ENCODE measurements around the gene SORCS3. TPM values are rescaled to one million over a fixed set of nuclear protein-coding genes. Genes with fewer than 3 reads are reported as not detected.

The SORCS3 gene
- total RNA-seq, 1 experiment from 2014 or later: not detected

- H2AFZ ChIP-seq: no peak overlapping the region
- DNase-seq: no peak
- no peak overlapping the region for H3K27ac ChIP-seq
- H3K27me3 ChIP-seq (ENCODE audit: insufficient read depth, low read depth): no peaks in the 10 kb centered on the region
- no peaks in the 10 kb centered on the region for H3K79me2 ChIP-seq (ENCODE audit: low read depth)
- no peaks in the 10 kb centered on the region for H3F3A ChIP-seq (ENCODE audit: insufficient read depth, low read depth)
- H3K4me1 ChIP-seq (replicated peaks; ENCODE audit: insufficient read depth): no peaks in the 10 kb centered on the region
- H3K9me2 ChIP-seq (ENCODE audit: insufficient read depth): no peaks in the 10 kb centered on the region
- no peaks in the 10 kb centered on the region for H4K20me1 ChIP-seq (ENCODE audit: insufficient read depth)
- no peaks in the 10 kb centered on the region for H3K9me3 ChIP-seq (ENCODE audit: insufficient read depth, low read depth)
- ChIA-PET CTCF (no interaction called here), POLR2A (ENCODE audit: unreplicated experiment) (no interaction called here)
- no peak for TF ChIP-seq CTCF (conservative IDR thresholded peaks at IDR 0.05)
- TF ChIP-seq EZH2 (IDR thresholded peaks at IDR 0.05; ENCODE audit: low read depth): no peak
- intact Hi-C loops (cut with micrococcal nuclease; ENCODE audit: unreplicated experiment): no loop called here
- H3K4me3 ChIP-seq: no peak overlapping the region
- no peak overlapping the region for H3K4me2 ChIP-seq
- BruUV-seq (replicated peaks): no TSS peak
- no peaks in the 10 kb centered on the region for H3K36me3 ChIP-seq (ENCODE audit: low read depth)
Measured at GRCh38 chr10:105258036-105258673, 617.1 kb downstream of the SORCS3 start.

GRCh38 chr10:105258674-105259065 lies 617.6 kb downstream of the SORCS3 start:
- no peaks in the 10 kb centered on the region for H3K4me1 ChIP-seq (replicated peaks; ENCODE audit: insufficient read depth)
- H3K27me3 ChIP-seq (ENCODE audit: insufficient read depth, low read depth): no peaks in the 10 kb centered on the region
- DNase-seq: no peak
- POLR2A ChIA-PET (ENCODE audit: unreplicated experiment): no interaction called here
- no peaks in the 10 kb centered on the region for H3K9me3 ChIP-seq (ENCODE audit: insufficient read depth, low read depth)
- H3F3A ChIP-seq (ENCODE audit: insufficient read depth, low read depth): no peaks in the 10 kb centered on the region
- H3K4me2 ChIP-seq: no peak overlapping the region
- no peak for TF ChIP-seq CTCF (conservative IDR thresholded peaks at IDR 0.05)
- no peak for TF ChIP-seq EZH2 (IDR thresholded peaks at IDR 0.05; ENCODE audit: low read depth)
- H3K4me3 ChIP-seq: no peak overlapping the region
- intact Hi-C loops (cut with micrococcal nuclease; ENCODE audit: unreplicated experiment): no loop called here
- no TSS peak for BruUV-seq (replicated peaks)
- no peaks in the 10 kb centered on the region for H3K36me3 ChIP-seq (ENCODE audit: low read depth)
- H3K79me2 ChIP-seq (ENCODE audit: low read depth): no peaks in the 10 kb centered on the region
- no peaks in the 10 kb centered on the region for H4K20me1 ChIP-seq (ENCODE audit: insufficient read depth)
- H3K9me2 ChIP-seq (ENCODE audit: insufficient read depth): no peaks in the 10 kb centered on the region
- H2AFZ ChIP-seq: no peak overlapping the region
- CTCF ChIA-PET: no interaction called here
- no peak overlapping the region for H3K27ac ChIP-seq

GRCh38 chr10:105259201-105259600 lies 618.1 kb downstream of the SORCS3 start:
- TF ChIP-seq CTCF (conservative IDR thresholded peaks at IDR 0.05) (no peak), EZH2 (IDR thresholded peaks at IDR 0.05; ENCODE audit: low read depth) (no peak)
- Histone ChIP-seq H3K4me1 (replicated peaks; ENCODE audit: insufficient read depth) (no peaks in the 10 kb centered on the region), H3K79me2 (ENCODE audit: low read depth) (no peaks in the 10 kb centered on the region), H3K27ac (no peak overlapping the region), H3K36me3 (ENCODE audit: low read depth) (no peaks in the 10 kb centered on the region), H3F3A (ENCODE audit: insufficient read depth, low read depth) (no peaks in the 10 kb centered on the region), H2AFZ (no peak overlapping the region), H3K4me3 (no peak overlapping the region), H3K4me2 (no peak overlapping the region), H4K20me1 (ENCODE audit: insufficient read depth) (no peaks in the 10 kb centered on the region), H3K27me3 (ENCODE audit: insufficient read depth, low read depth) (no peaks in the 10 kb centered on the region), H3K9me3 (ENCODE audit: insufficient read depth, low read depth) (no peaks in the 10 kb centered on the region), H3K9me2 (ENCODE audit: insufficient read depth) (no peaks in the 10 kb centered on the region)
- ChIA-PET CTCF (no interaction called here), POLR2A (ENCODE audit: unreplicated experiment) (no interaction called here)
- no TSS peak for BruUV-seq (replicated peaks)
- intact Hi-C loops (cut with micrococcal nuclease; ENCODE audit: unreplicated experiment): no loop called here
- no peak for DNase-seq
